GM19239 (cell line): ENCODE data around the gene NPL.

Source experiments
- DNase-seq: peaks from one replicate; pipeline ENCODE4 v3.0.0; 2011; ENCODE audit warnings: low spot score; ENCODE audit not compliant: insufficient read length
- FAIRE-seq: peaks from 2 replicates; lab custom pipeline; 2011; peaks lifted over from hg19 to GRCh38; lab: Jason Lieb, UNC

Gene NPL

GRCh38 chr1:182771187-182771984 lies 18.2 kb upstream of the NPL start:
- FAIRE-seq, result no peak
- no peak for DNase-seq

- peak; percentile 68 for FAIRE-seq
- DNase-seq, result no peak
Measured at GRCh38 chr1:182777386-182777785, 12.2 kb upstream of the NPL start.

- no peak for DNase-seq
- no peak for FAIRE-seq
Measured at GRCh38 chr1:182778862-182779261, 10.7 kb upstream of the NPL start.

- DNase-seq, result no peak
- FAIRE-seq, result no peak
Measured at GRCh38 chr1:182779530-182779929, 10.0 kb upstream of the NPL start.

- FAIRE-seq (peak; percentile 98), DNase-seq (no peak)
Measured at GRCh38 chr1:182781841-182782586, 7.6 kb upstream of the NPL start.

GRCh38 chr1:182782587-182782913 lies 7.0 kb upstream of the NPL start:
- DNase-seq (no peak), FAIRE-seq (no peak)

GRCh38 chr1:182783068-182783467 lies 6.5 kb upstream of the NPL start:
- DNase-seq (no peak), FAIRE-seq (no peak)

GRCh38 chr1:182784556-182785171 lies 4.9 kb upstream of the NPL start:
- no peak for DNase-seq
- FAIRE-seq, result peak; percentile 68

GRCh38 chr1:182785181-182785580 lies 4.4 kb upstream of the NPL start:
- FAIRE-seq (no peak), DNase-seq (no peak)

GRCh38 chr1:182786223-182786994 lies 3.2 kb upstream of the NPL start:
- peak; percentile 18 for DNase-seq
- peak; percentile 74 for FAIRE-seq

GRCh38 chr1:182786995-182787324 lies 2.6 kb upstream of the NPL start:
- DNase-seq (no peak), FAIRE-seq (peak; percentile 54)

- no peak for DNase-seq
- FAIRE-seq, result no peak
Measured at GRCh38 chr1:182791281-182792179, 2.0 kb downstream of the NPL start.

- DNase-seq (no peak), FAIRE-seq (no peak)
Measured at GRCh38 chr1:182794091-182794490, 4.5 kb downstream of the NPL start.

GRCh38 chr1:182794676-182795201 lies 5.2 kb downstream of the NPL start:
- FAIRE-seq, result no peak
- DNase-seq, result no peak

GRCh38 chr1:182795563-182796228 lies 6.1 kb downstream of the NPL start:
- FAIRE-seq, result no peak
- DNase-seq, result no peak

- DNase-seq (no peak), FAIRE-seq (no peak)
Measured at GRCh38 chr1:182802006-182802803, 12.6 kb downstream of the NPL start.

GRCh38 chr1:182803846-182804245 lies 14.3 kb downstream of the NPL start:
- DNase-seq (no peak), FAIRE-seq (no peak)

GRCh38 chr1:182806015-182806678 lies 16.6 kb downstream of the NPL start:
- FAIRE-seq (no peak), DNase-seq (no peak)
